Upper lobe of left lung (tissue), 4 donors: Measurements from ENCODE around the gene MAGEA9.
"Not testable (repeated sequence)": the region's sequence is repeated elsewhere in the genome, so short reads cannot be mapped to it uniquely, and the experiment has no call there.

Source experiments
- CTCF ChIP-seq, 6 experiments: fragments of 450-650 bp in 4 of 6; fragments of 200-600 bp in 2 of 6; sonication (generic) in 2 of 6; IDR thresholded peaks; one replicate each; pipeline ENCODE4 v1.5.1; 2016 to 2019; ENCODE audit warnings: antibody characterized with exemption in 6 of 6
- POLR2A ChIP-seq, 4 donors: fragments of 450-650 bp; IDR thresholded peaks; one replicate each; pipeline ENCODE4 v1.5.1; 2016 to 2017; ENCODE audit warnings: antibody characterized with exemption in 4 of 4, mild to moderate bottlenecking in 2 of 4

DNA sequence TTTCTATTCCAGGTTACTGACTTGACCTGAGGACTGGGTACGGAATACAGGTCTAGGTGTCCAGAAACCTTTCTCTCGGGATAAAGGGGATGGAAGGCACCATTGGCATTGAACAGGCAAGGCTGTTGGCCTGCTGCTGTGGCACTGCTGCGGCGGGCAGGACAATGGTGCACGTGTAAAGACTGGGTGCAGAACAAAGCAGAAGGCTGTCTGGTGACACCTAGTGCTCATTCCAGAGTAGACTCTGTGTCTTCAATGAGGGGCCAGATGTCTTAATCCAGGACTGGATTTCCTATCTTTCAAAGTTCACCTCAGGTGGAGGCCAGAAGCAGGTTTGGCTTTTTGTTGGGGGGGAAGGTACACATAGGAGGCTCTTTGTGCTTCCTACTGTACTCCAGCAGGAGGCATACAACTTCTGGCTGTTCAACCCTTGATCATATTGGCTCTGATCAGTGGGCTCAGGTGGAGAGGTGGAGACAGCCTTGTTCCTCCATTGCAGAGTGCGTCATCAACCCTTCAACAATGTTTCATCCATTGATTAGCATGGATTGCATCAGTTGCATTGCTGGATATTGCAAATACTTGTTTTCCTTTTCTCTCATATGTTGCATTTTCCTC, 35.2 kb upstream of the MAGEA9 start:
- not testable (repeated sequence) for TF ChIP-seq POLR2A, CTCF (IDR thresholded peaks at IDR 0.05)
